Activated naive CD4-positive, alpha-beta T cell treated with anti-CD3 and anti-CD28 coated beads, Interleukin-2, amount 50 U/mL, for 24 hours (primary cell): ENCODE measurements around the gene PIGS.
A peak's percentile ranks its signal among the peaks of the same experiment; 100 is the strongest.
"Not testable (repeated sequence)": the region's sequence is repeated elsewhere in the genome, so short reads cannot be mapped to it uniquely, and the experiment has no call there.

Source experiments
- H3K27ac Mint-ChIP-seq: one replicate; pipeline ENCODE4 v1.8.0; 2021; ENCODE audit warnings: mild to moderate bottlenecking, mixed read lengths
- H3K27me3 Mint-ChIP-seq: one replicate; pipeline ENCODE4 v1.8.0; 2021; ENCODE audit warnings: mixed read lengths
- H3K36me3 Mint-ChIP-seq: one replicate; pipeline ENCODE4 v1.8.0; 2021; ENCODE audit warnings: mixed read lengths
- H3K4me1 Mint-ChIP-seq: one replicate; pipeline ENCODE4 v1.8.0; 2021; ENCODE audit warnings: mixed read lengths
- H3K4me3 Mint-ChIP-seq: one replicate; pipeline ENCODE4 v1.8.0; 2021; ENCODE audit warnings: mild to moderate bottlenecking, mixed read lengths
- H3K9me3 Mint-ChIP-seq: one replicate; pipeline ENCODE4 v1.8.0; 2021; ENCODE audit warnings: mixed read lengths

The PIGS gene

DNA sequence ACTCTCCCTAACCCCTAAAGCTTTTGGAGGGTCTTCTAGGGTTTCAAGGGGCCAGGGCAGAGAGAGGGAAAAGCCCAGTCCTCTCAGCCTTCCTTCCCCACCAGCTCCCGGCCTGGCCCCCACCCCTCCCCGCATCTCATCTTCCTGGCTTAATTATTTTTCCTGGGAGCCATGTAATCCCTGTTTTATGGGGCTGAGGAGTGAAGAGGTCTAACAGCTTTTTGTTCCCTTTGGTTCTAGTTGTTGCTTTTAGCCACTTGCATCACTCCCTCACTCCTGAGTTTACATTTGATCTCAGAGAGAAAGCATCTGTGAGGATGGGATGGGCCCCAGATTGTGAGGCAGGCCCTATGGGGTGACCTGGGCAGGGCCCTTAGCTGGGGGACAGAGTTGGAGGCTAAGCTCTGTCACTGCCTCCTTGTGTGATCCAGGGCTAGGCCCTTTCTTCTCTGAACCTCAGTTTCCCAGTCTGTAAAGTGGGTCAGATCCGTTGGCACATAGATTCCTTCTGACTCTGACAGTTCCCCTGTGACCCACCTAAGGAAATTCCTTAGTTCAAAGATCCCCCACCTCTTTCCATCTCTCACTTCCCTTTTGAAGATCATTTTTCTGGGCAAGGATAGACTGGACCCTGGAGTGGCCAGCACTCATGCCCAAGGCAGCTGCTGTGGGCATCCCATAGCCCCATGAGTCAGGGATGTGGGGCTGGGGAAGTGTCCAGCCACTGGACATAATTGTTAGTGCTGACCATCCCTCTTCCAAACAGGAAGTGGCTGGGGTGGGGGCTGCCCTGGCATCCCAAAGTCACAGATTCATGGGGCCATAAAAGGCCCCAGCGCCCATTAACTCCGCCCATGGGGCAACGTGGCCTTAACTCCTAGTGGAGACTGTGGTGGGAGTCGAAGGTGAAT is 39.0 kb downstream of the PIGS start:
- no peak overlapping the region for H3K4me3 Mint-ChIP-seq
- H3K36me3 Mint-ChIP-seq: no peaks in the 10 kb centered on the region
- H3K4me1 Mint-ChIP-seq: no peaks in the 10 kb centered on the region
- H3K27me3 Mint-ChIP-seq: no peaks in the 10 kb centered on the region
- H3K27ac Mint-ChIP-seq: no peak overlapping the region
- H3K9me3 Mint-ChIP-seq: no peaks in the 10 kb centered on the region

DNA sequence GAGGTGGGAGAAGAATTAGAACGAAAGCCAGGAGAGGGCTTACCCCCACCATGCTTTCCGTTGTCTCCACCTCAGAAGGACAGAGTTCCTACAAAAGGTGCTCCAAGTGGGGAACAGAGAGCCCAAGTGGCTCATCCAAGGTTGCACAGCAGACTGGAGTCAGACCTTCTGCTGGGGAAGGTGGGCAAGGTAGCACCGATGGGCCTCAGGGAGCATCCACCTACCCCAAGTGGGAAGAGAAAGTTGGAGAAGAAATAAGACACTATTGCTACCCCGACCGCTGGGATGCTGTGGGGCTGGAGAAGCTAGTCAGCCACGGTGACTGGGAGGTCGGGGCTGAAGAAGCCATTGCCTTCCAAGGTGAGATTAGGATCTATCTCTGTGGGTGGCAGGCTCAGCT is 40.4 kb downstream of the PIGS start:
- H3K36me3 Mint-ChIP-seq: no peaks in the 10 kb centered on the region
- H3K9me3 Mint-ChIP-seq: no peaks in the 10 kb centered on the region

GRCh38 chr17:28530250-28530649 is 41.1 kb downstream of the PIGS start:
- H3K27me3 Mint-ChIP-seq: no peaks in the 10 kb centered on the region
- H3K4me3 Mint-ChIP-seq: no peak overlapping the region
- no peaks in the 10 kb centered on the region for H3K4me1 Mint-ChIP-seq
- no peaks in the 10 kb centered on the region for H3K36me3 Mint-ChIP-seq
- H3K27ac Mint-ChIP-seq: no peak overlapping the region
- H3K9me3 Mint-ChIP-seq: no peaks in the 10 kb centered on the region

More for the DNA sequence above, 40.4 kb downstream of the PIGS start:
- no peak overlapping the region for H3K27ac Mint-ChIP-seq
- no peak overlapping the region for H3K4me3 Mint-ChIP-seq
- H3K4me1 Mint-ChIP-seq: no peaks in the 10 kb centered on the region
- no peaks in the 10 kb centered on the region for H3K27me3 Mint-ChIP-seq

DNA sequence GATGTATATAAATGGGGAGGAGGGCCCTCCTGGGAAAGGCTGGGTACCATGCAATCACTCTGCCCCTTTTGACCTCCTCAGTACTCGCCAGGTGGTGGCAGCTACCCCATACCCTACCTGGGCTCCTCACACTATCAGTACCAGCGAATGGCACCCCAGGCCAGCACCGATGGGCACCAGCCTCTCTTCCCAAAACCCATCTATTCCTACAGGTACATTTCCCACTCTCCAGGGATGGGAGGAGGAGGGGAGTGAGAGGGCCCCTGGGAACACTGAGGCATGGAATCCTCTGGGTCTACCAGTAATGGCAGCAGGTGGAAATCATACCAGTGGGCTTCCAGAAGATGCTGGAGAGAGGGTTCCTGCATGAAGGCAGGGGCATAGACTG is 42.3 kb downstream of the PIGS start:
- no peaks in the 10 kb centered on the region for H3K4me1 Mint-ChIP-seq
- H3K4me3 Mint-ChIP-seq: no peak overlapping the region
- no peaks in the 10 kb centered on the region for H3K9me3 Mint-ChIP-seq
- H3K27ac Mint-ChIP-seq: no peak overlapping the region
- H3K27me3 Mint-ChIP-seq: no peaks in the 10 kb centered on the region
- no peaks in the 10 kb centered on the region for H3K36me3 Mint-ChIP-seq

DNA sequence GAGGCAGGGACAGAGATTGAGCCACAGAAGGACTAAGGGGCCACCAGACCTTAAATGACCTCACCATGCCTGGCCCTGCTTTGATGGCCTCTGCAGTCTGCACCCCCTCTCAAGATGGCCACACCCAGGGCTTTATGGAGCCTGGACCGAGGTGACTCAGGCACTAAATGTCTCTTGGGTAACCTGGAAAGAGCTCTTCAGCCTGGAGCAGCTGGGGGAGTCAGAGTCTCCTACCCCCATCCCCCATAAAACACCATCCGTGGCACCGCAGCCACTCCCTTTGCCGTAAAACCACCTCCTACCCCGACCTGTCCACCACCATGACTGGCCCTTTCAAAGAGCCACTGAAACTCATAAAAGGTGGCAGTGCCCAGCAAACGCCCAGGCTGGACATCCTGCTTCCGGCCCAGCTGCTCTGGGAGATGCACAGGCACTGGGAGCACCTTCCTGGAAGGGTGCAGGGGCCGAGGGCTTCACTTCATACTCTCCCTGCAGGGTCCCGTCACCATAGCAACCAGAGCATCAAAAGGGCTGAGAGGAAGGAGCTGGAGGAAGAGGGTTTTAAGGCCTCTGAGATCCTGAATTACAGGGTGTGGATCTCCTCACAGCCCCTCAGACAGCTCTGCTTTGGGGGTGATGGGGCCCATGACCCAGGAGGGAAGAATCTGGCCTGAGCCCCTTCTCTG is 42.9 kb downstream of the PIGS start:
- no peaks in the 10 kb centered on the region for H3K36me3 Mint-ChIP-seq
- H3K27ac Mint-ChIP-seq: no peak overlapping the region
- no peaks in the 10 kb centered on the region for H3K9me3 Mint-ChIP-seq
- no peak overlapping the region for H3K4me3 Mint-ChIP-seq
- H3K4me1 Mint-ChIP-seq: no peaks in the 10 kb centered on the region
- H3K27me3 Mint-ChIP-seq: no peaks in the 10 kb centered on the region

- no peak overlapping the region for H3K4me3 Mint-ChIP-seq
Measured at GRCh38 chr17:28527859-28528258, 43.5 kb downstream of the PIGS start.

DNA sequence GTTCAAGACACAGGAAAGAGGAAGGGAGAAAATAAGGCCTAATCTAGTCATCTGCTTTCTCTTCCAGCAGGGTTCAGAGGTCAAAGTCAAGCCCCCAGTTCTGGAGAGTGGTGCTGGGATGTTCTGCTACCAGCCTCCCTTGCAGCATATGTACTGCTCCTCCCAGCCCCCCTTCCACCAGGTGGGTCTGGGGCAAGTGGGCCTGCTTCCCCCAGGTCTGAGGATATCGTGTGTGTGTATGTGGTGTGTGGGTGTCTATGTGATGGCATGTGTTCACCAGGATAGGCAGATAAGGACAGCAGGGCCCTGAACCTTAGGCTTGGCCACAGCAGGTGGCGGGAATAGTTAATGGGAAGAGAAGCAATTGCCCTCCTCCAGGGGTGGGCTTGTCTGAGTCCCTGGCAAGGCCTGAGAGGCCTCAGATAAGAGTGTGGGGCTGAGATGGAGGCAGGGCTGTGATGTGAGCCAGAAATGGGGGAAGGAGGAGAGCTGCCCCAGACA is 44.1 kb downstream of the PIGS start:
- H3K36me3 Mint-ChIP-seq: no peaks in the 10 kb centered on the region
- no peaks in the 10 kb centered on the region for H3K4me1 Mint-ChIP-seq
- H3K4me3 Mint-ChIP-seq: no peak overlapping the region
- H3K9me3 Mint-ChIP-seq: no peaks in the 10 kb centered on the region
- no peaks in the 10 kb centered on the region for H3K27me3 Mint-ChIP-seq
- no peak overlapping the region for H3K27ac Mint-ChIP-seq

More at GRCh38 chr17:28527859-28528258, 43.5 kb downstream of the PIGS start:
- no peaks in the 10 kb centered on the region for H3K27me3 Mint-ChIP-seq
- no peaks in the 10 kb centered on the region for H3K9me3 Mint-ChIP-seq
- H3K4me1 Mint-ChIP-seq: no peaks in the 10 kb centered on the region
- no peak overlapping the region for H3K27ac Mint-ChIP-seq
- H3K36me3 Mint-ChIP-seq: no peaks in the 10 kb centered on the region

DNA sequence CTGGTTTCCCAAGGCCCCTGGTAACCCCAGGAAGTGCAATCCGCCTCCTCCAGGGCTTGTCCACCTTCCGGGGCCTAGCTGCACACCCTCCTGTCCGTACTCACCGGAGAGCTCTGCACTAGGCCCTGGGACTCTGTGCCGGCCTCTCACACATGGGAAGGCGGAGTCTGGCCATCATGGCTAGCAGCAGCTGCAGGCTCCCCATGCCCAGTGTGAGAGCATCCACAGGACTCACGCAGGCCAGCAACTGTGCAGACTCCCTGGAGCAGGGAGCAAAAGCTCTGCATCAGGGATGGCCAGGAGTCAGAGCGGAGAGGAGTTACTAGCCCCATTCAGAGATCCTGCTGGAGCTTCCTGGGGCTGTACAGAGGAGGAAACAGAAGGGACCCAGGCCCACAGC is 44.9 kb downstream of the PIGS start:
- Mint-ChIP-seq H3K9me3 (no peaks in the 10 kb centered on the region), H3K36me3 (no peaks in the 10 kb centered on the region), H3K4me3 (no peak overlapping the region), H3K4me1 (no peaks in the 10 kb centered on the region), H3K27ac (no peak overlapping the region), H3K27me3 (no peaks in the 10 kb centered on the region)

GRCh38 chr17:28524476-28525424 is 46.6 kb downstream of the PIGS start:
- Mint-ChIP-seq H3K9me3 (no peaks in the 10 kb centered on the region), H3K27me3 (no peaks in the 10 kb centered on the region), H3K27ac (no peak overlapping the region), H3K4me1 (no peaks in the 10 kb centered on the region), H3K4me3 (no peak overlapping the region), H3K36me3 (no peaks in the 10 kb centered on the region)

DNA sequence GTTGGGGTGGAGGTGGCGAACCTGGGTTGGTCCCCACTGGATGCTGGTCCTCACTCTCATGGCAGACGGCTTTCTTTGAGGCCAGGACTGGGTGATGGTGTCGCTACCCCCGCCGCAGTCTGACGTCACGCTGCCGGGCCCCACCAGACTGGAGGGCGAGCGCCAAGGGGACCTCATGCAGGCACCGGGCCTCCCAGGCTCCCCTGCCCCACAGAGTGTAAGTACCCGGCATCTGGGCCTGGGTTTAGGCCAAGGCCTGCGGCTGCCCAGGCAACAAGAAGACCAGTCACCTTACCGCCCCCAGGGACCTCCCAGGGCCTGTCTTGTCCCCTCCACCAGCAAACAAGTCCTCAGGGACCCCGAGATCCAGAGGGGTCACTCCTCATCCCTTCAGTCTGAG is 47.4 kb downstream of the PIGS start:
- H3K36me3 Mint-ChIP-seq: no peaks in the 10 kb centered on the region
- peaks cover under 1% of the 10 kb centered on the region for H3K27me3 Mint-ChIP-seq
- H3K9me3 Mint-ChIP-seq: no peaks in the 10 kb centered on the region
- no peaks in the 10 kb centered on the region for H3K4me1 Mint-ChIP-seq
- peak overlapping the region; percentile 55 for H3K27ac Mint-ChIP-seq
- H3K4me3 Mint-ChIP-seq: no peak overlapping the region

DNA sequence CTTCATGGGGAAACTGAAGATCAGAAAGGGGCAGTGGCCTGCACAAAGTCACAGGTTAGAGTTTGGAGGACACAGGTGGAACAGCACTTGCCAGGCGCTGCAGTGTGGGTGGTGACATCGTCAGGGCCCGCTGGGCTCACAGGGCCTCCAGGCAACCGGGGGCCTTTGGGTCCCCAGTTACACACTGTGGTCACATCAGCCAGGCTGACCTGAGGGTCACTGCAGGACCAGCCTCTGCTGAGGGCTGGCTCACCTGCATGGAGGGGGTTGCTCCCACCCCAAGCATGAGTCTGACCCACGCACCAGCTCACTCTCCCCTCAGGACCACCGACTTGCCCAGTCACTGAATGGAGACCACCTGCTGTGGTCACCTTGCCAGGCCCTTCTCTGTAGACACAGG is 48.1 kb downstream of the PIGS start:
- Mint-ChIP-seq H3K9me3 (no peaks in the 10 kb centered on the region), H3K4me1 (no peaks in the 10 kb centered on the region), H3K36me3 (no peaks in the 10 kb centered on the region), H3K4me3 (no peak overlapping the region), H3K27ac (no peak overlapping the region), H3K27me3 (peaks cover 1% of the 10 kb centered on the region)

DNA sequence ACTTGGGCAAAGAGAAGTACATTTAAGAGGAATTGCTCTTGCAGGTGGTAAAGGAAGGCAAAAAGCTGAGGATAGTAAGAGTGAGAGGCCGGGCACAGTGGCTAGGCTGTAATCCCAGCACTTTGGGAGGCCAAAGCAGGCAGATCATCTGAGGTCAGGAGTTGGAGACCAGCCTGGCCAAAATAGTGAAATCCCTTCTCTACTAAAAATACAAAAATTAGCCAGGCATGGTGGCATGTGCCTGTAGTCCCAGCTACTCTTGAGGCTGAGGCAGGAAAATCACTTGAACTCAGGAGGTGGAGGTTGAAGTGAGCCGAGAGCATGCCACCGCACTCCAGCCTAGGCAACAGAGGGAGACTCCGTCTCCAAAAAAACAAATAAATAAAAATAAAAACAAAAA is 49.0 kb downstream of the PIGS start:
- H3K27me3 Mint-ChIP-seq, H3K4me1 Mint-ChIP-seq, H3K36me3 Mint-ChIP-seq: not testable (repeated sequence)

GRCh38 chr17:28521311-28522085 is 49.8 kb downstream of the PIGS start:
- no peak overlapping the region for H3K27ac Mint-ChIP-seq
- no peaks in the 10 kb centered on the region for H3K36me3 Mint-ChIP-seq

More for the DNA sequence above, 49.0 kb downstream of the PIGS start:
- H3K27ac Mint-ChIP-seq, H3K9me3 Mint-ChIP-seq, H3K4me3 Mint-ChIP-seq: not testable (repeated sequence)

DNA sequence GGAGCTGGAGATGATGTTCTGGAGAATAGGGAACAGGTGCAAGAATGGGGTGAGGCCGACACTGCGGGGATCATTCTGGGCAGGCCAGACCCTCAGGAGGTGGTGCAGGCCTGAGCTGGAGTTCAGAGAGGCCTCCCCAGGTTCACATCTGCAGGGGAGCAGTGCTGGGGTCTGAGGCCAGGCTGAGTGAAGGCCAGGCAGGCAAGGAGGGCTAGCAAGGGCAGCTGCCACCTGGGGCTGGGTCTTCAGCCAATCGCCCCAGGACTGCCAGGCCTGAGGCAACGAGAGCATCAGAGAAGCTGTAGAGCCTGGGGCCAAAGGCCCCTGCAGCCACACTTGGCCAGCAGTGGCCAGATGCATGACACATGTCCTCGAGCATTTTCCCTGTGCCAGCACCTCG is 50.6 kb downstream of the PIGS start:
- H3K36me3 Mint-ChIP-seq: no peaks in the 10 kb centered on the region
- no peak overlapping the region for H3K4me3 Mint-ChIP-seq
- H3K27ac Mint-ChIP-seq: no peak overlapping the region
- H3K9me3 Mint-ChIP-seq: no peaks in the 10 kb centered on the region
- peaks cover 1% of the 10 kb centered on the region for H3K27me3 Mint-ChIP-seq
- no peaks in the 10 kb centered on the region for H3K4me1 Mint-ChIP-seq

More at GRCh38 chr17:28521311-28522085, 49.8 kb downstream of the PIGS start:
- Mint-ChIP-seq H3K9me3 (no peaks in the 10 kb centered on the region), H3K27me3 (peaks cover 1% of the 10 kb centered on the region), H3K4me1 (no peaks in the 10 kb centered on the region), H3K4me3 (no peak overlapping the region)

GRCh38 chr17:28519236-28519635 is 52.1 kb downstream of the PIGS start:
- Mint-ChIP-seq H3K36me3 (no peaks in the 10 kb centered on the region), H3K4me3 (no peak overlapping the region), H3K4me1 (no peaks in the 10 kb centered on the region), H3K27me3 (peaks cover 1% of the 10 kb centered on the region), H3K9me3 (no peaks in the 10 kb centered on the region), H3K27ac (no peak overlapping the region)
